HUES6 (cell line): ENCODE measurements around the gene PADI1.

ENCODE experiments used
- H3K27ac ChIP-seq: 2 replicates; pipeline ENCODE4 v1.7.0; 2013; ENCODE audit warnings: low read depth, mild to moderate bottlenecking, low read length, inconsistent platforms
- H3K27me3 ChIP-seq: 2 replicates; pipeline ENCODE4 v1.6.1; 2013; ENCODE audit warnings: low read length; ENCODE audit not compliant: control insufficient read depth, insufficient read depth
- H3K36me3 ChIP-seq: 2 replicates; pipeline ENCODE4 v1.6.1; 2013; ENCODE audit warnings: low read length; ENCODE audit not compliant: control insufficient read depth, insufficient read depth
- H3K4me1 ChIP-seq: 2 replicates; pipeline ENCODE4 v1.6.1; 2013; ENCODE audit warnings: low read length; ENCODE audit not compliant: control insufficient read depth, insufficient read depth
- H3K4me3 ChIP-seq: 2 replicates; pipeline ENCODE4 v1.5.1; 2013; ENCODE audit warnings: low read depth, low read length
- H3K9ac ChIP-seq: one replicate; pipeline ENCODE4 v1.6.1; 2013; ENCODE audit warnings: mild to moderate bottlenecking, low read length
- H3K9me3 ChIP-seq: 2 replicates; pipeline ENCODE4 v1.6.1; 2013; ENCODE audit warnings: low read depth, low read length; ENCODE audit not compliant: control insufficient read depth, insufficient read depth

Gene PADI1

GRCh38 chr1:17204546-17205440, at the start of gene PADI1:
PADI1 (plus strand) TSS chr1:17205128; CDS start chr1:17205218, 90 bp downstream.
- H3K9ac ChIP-seq, result no peak within 1 kb of the TSS
- H3K27me3 ChIP-seq, result peaks cover 2% of the 10 kb centered on the region; the same call in 1 of the 2 replicates
- H3K4me3 ChIP-seq, result no peak within 1 kb of the TSS
- H3K4me1 ChIP-seq, result peaks cover 18% of the 10 kb centered on the region; the same call in 1 of the 2 replicates
- no peaks in the 10 kb centered on the region for H3K9me3 ChIP-seq
- H3K27ac ChIP-seq, result no peak within 1 kb of the TSS
- H3K36me3 ChIP-seq, result no peaks in the 10 kb centered on the region

- H3K27ac ChIP-seq, result no peak overlapping the region
- no peaks in the 10 kb centered on the region for H3K27me3 ChIP-seq
- no peak overlapping the region for H3K9ac ChIP-seq
- H3K9me3 ChIP-seq, result peaks cover 51% of the 10 kb centered on the region
- no peaks in the 10 kb centered on the region for H3K36me3 ChIP-seq
- no peak overlapping the region for H3K4me3 ChIP-seq
- H3K4me1 ChIP-seq, result peaks cover 5% of the 10 kb centered on the region; the same call in 1 of the 2 replicates
These were observed 49.5 kb upstream of the PADI1 start for GRCh38 chr1:17155257-17155920.

GRCh38 chr1:17156108-17156507, 48.8 kb upstream of the PADI1 start:
- H3K36me3 ChIP-seq, result no peaks in the 10 kb centered on the region
- peaks cover 51% of the 10 kb centered on the region for H3K9me3 ChIP-seq
- no peaks in the 10 kb centered on the region for H3K27me3 ChIP-seq
- peaks cover 8% of the 10 kb centered on the region; the same call in 1 of the 2 replicates for H3K4me1 ChIP-seq
- H3K4me3 ChIP-seq, result no peak overlapping the region
- H3K27ac ChIP-seq, result no peak overlapping the region
- H3K9ac ChIP-seq, result no peak overlapping the region

- H3K36me3 ChIP-seq, result no peaks in the 10 kb centered on the region
- H3K4me3 ChIP-seq, result no peak overlapping the region
- H3K9ac ChIP-seq, result no peak overlapping the region
- H3K9me3 ChIP-seq, result peaks cover 29% of the 10 kb centered on the region
- H3K27me3 ChIP-seq, result peaks cover 4% of the 10 kb centered on the region; the same call in 1 of the 2 replicates
- no peak overlapping the region for H3K27ac ChIP-seq
- H3K4me1 ChIP-seq, result peaks cover 9% of the 10 kb centered on the region; the same call in 1 of the 2 replicates
These were observed 46.0 kb upstream of the PADI1 start for GRCh38 chr1:17158961-17159360.

GRCh38 chr1:17161137-17161740, 43.7 kb upstream of the PADI1 start:
- Histone ChIP-seq H3K9ac (no peak overlapping the region), H3K9me3 (peaks cover 7% of the 10 kb centered on the region), H3K4me3 (no peak overlapping the region), H3K27ac (no peak overlapping the region), H3K27me3 (peaks cover 25% of the 10 kb centered on the region), H3K36me3 (no peaks in the 10 kb centered on the region), H3K4me1 (peaks cover 9% of the 10 kb centered on the region; the same call in 1 of the 2 replicates)

- Histone ChIP-seq H3K36me3 (no peaks in the 10 kb centered on the region), H3K9ac (no peak overlapping the region), H3K9me3 (peaks cover 5% of the 10 kb centered on the region; the same call in 1 of the 2 replicates), H3K4me1 (peaks cover 15% of the 10 kb centered on the region), H3K27me3 (peaks cover 31% of the 10 kb centered on the region), H3K4me3 (no peak overlapping the region), H3K27ac (no peak overlapping the region)
These were observed 42.8 kb upstream of the PADI1 start for GRCh38 chr1:17161926-17162800.

GRCh38 chr1:17162941-17163340, 42.0 kb upstream of the PADI1 start:
- Histone ChIP-seq H3K4me3 (no peak overlapping the region), H3K9me3 (no peaks in the 10 kb centered on the region), H3K36me3 (no peaks in the 10 kb centered on the region), H3K27me3 (peaks cover 37% of the 10 kb centered on the region), H3K9ac (no peak overlapping the region), H3K4me1 (peaks cover 20% of the 10 kb centered on the region), H3K27ac (no peak overlapping the region)

- Histone ChIP-seq H3K36me3 (no peaks in the 10 kb centered on the region), H3K27me3 (peaks cover 41% of the 10 kb centered on the region), H3K4me3 (no peak overlapping the region), H3K9me3 (no peaks in the 10 kb centered on the region), H3K27ac (no peak overlapping the region), H3K4me1 (peaks cover 25% of the 10 kb centered on the region), H3K9ac (no peak overlapping the region)
These were observed 41.6 kb upstream of the PADI1 start for GRCh38 chr1:17163371-17163770.

- H3K4me3 ChIP-seq, result no peak overlapping the region
- H3K9ac ChIP-seq, result no peak overlapping the region
- no peaks in the 10 kb centered on the region for H3K36me3 ChIP-seq
- no peak overlapping the region for H3K27ac ChIP-seq
- H3K9me3 ChIP-seq, result no peaks in the 10 kb centered on the region
- peaks cover 25% of the 10 kb centered on the region for H3K4me1 ChIP-seq
- H3K27me3 ChIP-seq, result peaks cover 42% of the 10 kb centered on the region
These were observed 40.9 kb upstream of the PADI1 start for GRCh38 chr1:17163789-17164666.
